A549 (cell line): ENCODE data around the gene NR2E1.

Source experiments
- CEBPB ChIP-seq, 2 experiments: fragments of >200 bp in 1 of 2; sonication (Bioruptor Twin) in 1 of 2; formaldehyde crosslinking in 1 of 2; IDR thresholded peaks; 2 replicates each; pipeline ENCODE4 v1.6.1; 2012 to 2016
- EHMT2 ChIP-seq: fragments of 200-600 bp; sonication (generic); IDR thresholded peaks from 2 replicates; pipeline ENCODE4 v1.6.1; 2016; ENCODE audit warnings: antibody characterized with exemption, low read depth, mild to moderate bottlenecking, moderate library complexity
- ELK1 ChIP-seq: fragments of 150-350 bp; IDR thresholded peaks from 2 replicates; pipeline ENCODE4 v1.6.1; 2014; ENCODE audit warnings: low read depth, mild to moderate bottlenecking, low read length
- ESRRA ChIP-seq: fragments of 150-350 bp; IDR thresholded peaks from 2 replicates; pipeline ENCODE4 v1.6.1; 2014; ENCODE audit warnings: mild to moderate bottlenecking, low read length, borderline replicate concordance
- KDM1A ChIP-seq: fragments of 200-600 bp; sonication (generic); IDR thresholded peaks from 2 replicates; pipeline ENCODE4 v1.6.1; 2016; ENCODE audit warnings: low read depth, mild to moderate bottlenecking
- MAX ChIP-seq: IDR thresholded peaks from 2 replicates; pipeline ENCODE4 v1.6.1; 2012
- MYC ChIP-seq: IDR thresholded peaks from 2 replicates; pipeline ENCODE4 v1.6.1; 2012; ENCODE audit warnings: mild to moderate bottlenecking, inconsistent platforms, low read length, improper control_type of control experiment, borderline replicate concordance
- POLR2A ChIP-seq: IDR thresholded peaks from 2 replicates; pipeline ENCODE4 v1.6.1; 2012; ENCODE audit warnings: mild to moderate bottlenecking, low read length
- RAD21 ChIP-seq, 2 experiments: fragments of >200 bp in 1 of 2; sonication (Bioruptor Twin) in 1 of 2; formaldehyde crosslinking in 1 of 2; IDR thresholded peaks in 1 of 2; conservative IDR thresholded peaks in 1 of 2; 2 replicates in 1 of 2; 3 replicates in 1 of 2; pipeline ENCODE4 v1.6.1; 2012 to 2018; ENCODE audit warnings: inconsistent platforms in 1 of 2
- SREBF2 ChIP-seq: fragments of 450-650 bp; IDR thresholded peaks from 2 replicates; pipeline ENCODE4 v1.6.1; 2014; ENCODE audit warnings: mild to moderate bottlenecking, moderate library complexity
- ZFP36 ChIP-seq: fragments of 450-650 bp; IDR thresholded peaks from 2 replicates; pipeline ENCODE4 v1.6.1; 2014; ENCODE audit warnings: borderline replicate concordance; ENCODE audit not compliant: partially characterized antibody
- TF ChIP-seq, protein P1 (sequence below): fragments of 200-600 bp; sonication (generic); IDR thresholded peaks from 2 replicates; pipeline ENCODE4 v1.6.1; 2016; ENCODE audit warnings: antibody characterized with exemption, mild to moderate bottlenecking, moderate library complexity
- TF ChIP-seq, protein P2 (sequence below): fragments of >200 bp; sonication (Bioruptor Twin); formaldehyde crosslinking; IDR thresholded peaks from 3 replicates; pipeline ENCODE4 v1.5.1; 2016
- TF ChIP-seq, protein P3 (sequence below): fragments of 250-450 bp; sonication (Bioruptor Pico); IDR thresholded peaks from 2 replicates; pipeline ENCODE4 v1.5.0; 2021; ENCODE audit warnings: mild to moderate bottlenecking, moderate library complexity, borderline replicate concordance

DNA sequence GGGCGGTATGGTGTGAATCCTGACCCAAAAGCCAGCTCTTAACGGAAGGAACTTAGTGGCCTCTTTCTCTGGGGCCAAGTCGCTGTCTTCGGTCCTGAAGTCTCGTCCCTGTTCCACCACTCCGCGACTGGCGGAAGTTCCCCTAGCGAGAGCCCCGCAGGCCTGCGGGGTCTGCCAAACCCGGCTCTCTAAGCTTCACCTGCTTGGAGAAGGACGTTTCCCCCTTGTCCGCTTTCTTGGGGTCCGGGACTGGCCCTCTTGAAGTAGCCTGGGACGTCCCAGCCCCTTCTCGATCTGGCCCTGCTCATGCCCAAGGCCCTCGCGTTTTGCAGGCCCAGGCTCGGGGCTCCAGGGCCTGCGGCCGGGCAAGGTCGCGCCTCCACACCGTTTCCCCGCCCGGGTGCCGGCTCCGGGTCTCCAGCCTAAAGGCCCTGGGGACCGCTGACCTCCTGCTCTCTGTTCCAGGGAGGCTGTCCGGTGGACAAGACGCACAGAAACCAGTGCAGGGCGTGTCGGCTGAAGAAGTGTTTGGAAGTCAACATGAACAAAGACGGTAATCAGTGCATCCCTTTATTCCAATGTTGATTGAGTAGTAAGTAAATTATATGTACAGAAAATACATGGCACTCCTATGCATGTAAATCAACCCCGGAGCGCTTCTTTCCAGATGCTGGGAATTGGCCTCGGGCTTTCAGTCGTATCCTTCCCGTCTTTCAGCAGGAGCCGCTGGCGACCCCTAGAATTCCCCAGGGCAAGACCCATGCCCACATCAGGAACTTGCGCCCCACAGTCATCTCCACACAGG, 8.8 kb downstream of the NR2E1 start:
- no peak for TF ChIP-seq RAD21 (conservative IDR thresholded peaks at IDR 0.05 in 1 of 2, IDR thresholded peaks at IDR 0.05 in 1 of 2)
- TF ChIP-seq ZFP36 = no peak
- TF ChIP-seq, protein P1, sequence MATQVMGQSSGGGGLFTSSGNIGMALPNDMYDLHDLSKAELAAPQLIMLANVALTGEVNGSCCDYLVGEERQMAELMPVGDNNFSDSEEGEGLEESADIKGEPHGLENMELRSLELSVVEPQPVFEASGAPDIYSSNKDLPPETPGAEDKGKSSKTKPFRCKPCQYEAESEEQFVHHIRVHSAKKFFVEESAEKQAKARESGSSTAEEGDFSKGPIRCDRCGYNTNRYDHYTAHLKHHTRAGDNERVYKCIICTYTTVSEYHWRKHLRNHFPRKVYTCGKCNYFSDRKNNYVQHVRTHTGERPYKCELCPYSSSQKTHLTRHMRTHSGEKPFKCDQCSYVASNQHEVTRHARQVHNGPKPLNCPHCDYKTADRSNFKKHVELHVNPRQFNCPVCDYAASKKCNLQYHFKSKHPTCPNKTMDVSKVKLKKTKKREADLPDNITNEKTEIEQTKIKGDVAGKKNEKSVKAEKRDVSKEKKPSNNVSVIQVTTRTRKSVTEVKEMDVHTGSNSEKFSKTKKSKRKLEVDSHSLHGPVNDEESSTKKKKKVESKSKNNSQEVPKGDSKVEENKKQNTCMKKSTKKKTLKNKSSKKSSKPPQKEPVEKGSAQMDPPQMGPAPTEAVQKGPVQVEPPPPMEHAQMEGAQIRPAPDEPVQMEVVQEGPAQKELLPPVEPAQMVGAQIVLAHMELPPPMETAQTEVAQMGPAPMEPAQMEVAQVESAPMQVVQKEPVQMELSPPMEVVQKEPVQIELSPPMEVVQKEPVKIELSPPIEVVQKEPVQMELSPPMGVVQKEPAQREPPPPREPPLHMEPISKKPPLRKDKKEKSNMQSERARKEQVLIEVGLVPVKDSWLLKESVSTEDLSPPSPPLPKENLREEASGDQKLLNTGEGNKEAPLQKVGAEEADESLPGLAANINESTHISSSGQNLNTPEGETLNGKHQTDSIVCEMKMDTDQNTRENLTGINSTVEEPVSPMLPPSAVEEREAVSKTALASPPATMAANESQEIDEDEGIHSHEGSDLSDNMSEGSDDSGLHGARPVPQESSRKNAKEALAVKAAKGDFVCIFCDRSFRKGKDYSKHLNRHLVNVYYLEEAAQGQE = no peak; the same call in 1 of the 2 replicates
- TF ChIP-seq ESRRA = no peak
- TF ChIP-seq, protein P2, sequence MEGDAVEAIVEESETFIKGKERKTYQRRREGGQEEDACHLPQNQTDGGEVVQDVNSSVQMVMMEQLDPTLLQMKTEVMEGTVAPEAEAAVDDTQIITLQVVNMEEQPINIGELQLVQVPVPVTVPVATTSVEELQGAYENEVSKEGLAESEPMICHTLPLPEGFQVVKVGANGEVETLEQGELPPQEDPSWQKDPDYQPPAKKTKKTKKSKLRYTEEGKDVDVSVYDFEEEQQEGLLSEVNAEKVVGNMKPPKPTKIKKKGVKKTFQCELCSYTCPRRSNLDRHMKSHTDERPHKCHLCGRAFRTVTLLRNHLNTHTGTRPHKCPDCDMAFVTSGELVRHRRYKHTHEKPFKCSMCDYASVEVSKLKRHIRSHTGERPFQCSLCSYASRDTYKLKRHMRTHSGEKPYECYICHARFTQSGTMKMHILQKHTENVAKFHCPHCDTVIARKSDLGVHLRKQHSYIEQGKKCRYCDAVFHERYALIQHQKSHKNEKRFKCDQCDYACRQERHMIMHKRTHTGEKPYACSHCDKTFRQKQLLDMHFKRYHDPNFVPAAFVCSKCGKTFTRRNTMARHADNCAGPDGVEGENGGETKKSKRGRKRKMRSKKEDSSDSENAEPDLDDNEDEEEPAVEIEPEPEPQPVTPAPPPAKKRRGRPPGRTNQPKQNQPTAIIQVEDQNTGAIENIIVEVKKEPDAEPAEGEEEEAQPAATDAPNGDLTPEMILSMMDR = no peak
- TF ChIP-seq SREBF2 = no peak
- TF ChIP-seq, protein P3, sequence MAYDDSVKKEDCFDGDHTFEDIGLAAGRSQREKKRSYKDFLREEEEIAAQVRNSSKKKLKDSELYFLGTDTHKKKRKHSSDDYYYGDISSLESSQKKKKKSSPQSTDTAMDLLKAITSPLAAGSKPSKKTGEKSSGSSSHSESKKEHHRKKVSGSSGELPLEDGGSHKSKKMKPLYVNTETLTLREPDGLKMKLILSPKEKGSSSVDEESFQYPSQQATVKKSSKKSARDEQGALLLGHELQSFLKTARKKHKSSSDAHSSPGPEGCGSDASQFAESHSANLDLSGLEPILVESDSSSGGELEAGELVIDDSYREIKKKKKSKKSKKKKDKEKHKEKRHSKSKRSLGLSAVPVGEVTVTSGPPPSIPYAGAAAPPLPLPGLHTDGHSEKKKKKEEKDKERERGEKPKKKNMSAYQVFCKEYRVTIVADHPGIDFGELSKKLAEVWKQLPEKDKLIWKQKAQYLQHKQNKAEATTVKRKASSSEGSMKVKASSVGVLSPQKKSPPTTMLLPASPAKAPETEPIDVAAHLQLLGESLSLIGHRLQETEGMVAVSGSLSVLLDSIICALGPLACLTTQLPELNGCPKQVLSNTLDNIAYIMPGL (CRISPR knock-in tag) = no peak
- TF ChIP-seq ELK1 = no peak
- TF ChIP-seq CEBPB (IDR thresholded peaks at IDR 0.05) = no peak
- TF ChIP-seq POLR2A = no peak
- TF ChIP-seq MYC = no peak
- TF ChIP-seq MAX = no peak
- TF ChIP-seq EHMT2 = no peak
- no peak for TF ChIP-seq KDM1A
